Embryonic facial prominence (tissue), 1 donor: ENCODE results near the gene SEMA5B.

Experiments
- DNase-seq: peaks from one replicate; pipeline ENCODE4 v3.0.0-alpha.2; 2016; ENCODE audit errors: extremely low spot score

SEMA5B gene

DNA sequence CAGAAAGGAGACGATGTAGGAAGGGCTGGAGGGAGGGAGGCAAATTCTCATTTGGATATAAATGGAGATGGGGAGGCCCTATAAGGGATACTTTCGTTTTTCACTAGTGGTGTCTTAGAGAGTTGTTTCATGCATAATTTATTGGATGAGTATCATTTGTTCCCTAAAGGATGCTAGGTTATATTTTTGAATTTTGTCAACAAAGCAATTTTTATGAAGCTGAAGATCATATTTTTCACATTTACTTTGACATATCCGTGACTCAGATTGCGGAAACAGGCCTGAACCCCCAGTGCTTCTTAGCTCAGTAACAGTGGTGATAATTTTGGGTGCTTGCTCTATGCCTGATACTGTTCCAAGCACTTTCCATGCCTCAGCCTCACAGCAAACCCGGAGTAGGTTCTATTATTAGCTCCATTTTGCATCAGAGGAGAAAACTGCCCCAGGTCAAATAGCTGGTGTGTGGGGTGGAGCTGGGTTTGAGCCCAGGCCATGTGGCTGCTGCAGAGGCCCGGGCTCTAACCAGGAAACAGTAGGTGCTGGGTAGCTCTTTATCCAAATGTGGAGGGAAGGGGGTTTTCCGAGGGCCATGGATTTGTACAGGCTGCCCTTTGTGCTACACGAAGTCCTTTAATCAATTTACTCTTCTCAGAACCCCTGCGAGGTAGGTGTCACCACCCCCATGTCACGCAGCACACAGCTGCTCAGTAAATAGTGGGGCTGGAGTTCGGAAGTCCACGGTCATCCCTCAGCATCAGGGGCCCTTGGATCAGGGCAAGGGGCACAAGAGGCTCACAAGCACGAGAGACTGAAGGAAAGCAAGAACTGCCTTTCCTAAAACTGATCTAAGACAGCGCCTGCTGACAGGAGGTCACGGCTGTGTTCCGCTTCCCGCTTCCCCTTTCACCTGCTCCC is 133.6 kb downstream of the SEMA5B start:
- DNase-seq = no peak

DNA sequence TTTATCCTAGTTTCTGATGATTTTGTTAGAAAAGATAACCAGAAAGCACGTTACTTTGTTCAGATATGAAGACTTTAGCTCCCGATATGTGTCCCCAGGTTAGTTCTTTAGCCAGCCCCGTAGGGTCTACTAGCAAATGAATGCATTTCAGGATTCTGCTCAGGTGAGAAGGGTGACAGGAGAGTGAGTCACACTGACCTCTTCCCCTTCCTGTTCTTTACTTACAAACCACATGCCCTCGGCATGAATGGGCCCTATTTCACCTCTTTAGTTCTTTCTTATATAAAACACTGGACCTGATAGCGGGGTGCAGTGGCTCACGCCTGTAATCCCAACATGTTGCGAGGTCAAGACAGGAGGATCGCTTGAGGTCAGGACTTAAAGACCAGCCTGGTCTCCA is 134.3 kb downstream of the SEMA5B start:
- DNase-seq = no peak

DNA sequence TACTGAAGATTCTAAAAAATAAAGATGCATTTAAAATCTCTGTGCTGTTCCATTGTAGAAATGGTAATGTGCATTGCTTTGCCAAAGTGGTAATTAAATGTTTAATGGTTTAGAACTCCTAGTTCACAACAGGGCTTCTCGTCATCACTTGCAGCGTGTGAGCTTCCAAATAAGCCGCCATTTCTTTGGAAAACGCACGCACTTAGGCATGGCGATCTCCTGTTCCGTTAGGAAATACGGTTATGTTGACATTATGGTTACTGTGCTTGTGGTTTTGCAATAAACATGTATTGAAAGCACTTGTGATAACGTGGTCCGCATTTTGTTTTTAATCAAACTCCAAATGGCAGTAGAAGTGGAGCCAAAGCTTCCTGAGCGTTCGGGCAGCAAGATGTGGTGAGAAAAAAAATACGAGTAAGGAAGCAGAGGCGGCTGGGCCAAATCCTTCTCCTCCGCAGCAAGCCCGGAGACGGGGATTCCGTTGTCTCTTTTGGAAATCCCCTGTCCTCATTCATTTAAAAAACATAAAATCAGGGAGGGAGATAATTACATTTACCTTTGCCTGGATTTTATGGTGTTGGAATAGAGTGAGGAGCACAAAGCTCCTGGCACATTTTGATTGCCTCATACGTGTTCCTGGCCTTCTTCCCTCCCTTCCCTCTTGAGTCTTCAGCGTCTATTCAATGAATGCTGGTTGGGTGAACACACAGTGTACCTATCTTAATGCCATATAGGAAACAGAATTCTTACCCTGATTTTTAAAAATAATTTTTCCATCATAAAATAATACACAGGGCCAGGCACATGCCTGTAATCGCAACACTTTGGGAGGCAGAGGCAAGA is 135.2 kb downstream of the SEMA5B start:
- no peak for DNase-seq

DNA sequence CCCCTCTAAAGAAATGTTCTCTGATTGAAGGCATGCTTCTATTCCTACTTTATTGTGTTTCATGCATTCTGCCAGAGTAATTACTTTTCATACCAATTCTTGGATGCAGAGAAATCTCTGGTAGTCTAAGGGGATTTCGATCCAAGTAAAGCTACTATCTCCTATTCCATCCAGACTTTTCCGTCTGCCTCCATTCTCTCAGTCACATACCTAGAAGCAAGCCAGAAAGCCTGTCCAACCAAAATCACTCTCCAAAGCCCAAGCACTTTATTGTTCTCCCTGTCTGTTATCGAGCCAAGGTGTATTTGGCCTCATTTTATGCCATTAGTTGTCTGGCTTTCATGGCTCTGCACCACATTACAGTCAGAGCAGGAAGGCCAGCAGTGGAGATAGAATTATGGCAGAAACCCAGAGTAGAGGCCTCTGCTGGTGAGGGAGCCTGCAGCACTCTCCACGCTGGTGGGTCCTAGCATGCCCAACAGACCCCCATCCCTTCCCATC is 136.8 kb downstream of the SEMA5B start:
- DNase-seq = no peak

DNA sequence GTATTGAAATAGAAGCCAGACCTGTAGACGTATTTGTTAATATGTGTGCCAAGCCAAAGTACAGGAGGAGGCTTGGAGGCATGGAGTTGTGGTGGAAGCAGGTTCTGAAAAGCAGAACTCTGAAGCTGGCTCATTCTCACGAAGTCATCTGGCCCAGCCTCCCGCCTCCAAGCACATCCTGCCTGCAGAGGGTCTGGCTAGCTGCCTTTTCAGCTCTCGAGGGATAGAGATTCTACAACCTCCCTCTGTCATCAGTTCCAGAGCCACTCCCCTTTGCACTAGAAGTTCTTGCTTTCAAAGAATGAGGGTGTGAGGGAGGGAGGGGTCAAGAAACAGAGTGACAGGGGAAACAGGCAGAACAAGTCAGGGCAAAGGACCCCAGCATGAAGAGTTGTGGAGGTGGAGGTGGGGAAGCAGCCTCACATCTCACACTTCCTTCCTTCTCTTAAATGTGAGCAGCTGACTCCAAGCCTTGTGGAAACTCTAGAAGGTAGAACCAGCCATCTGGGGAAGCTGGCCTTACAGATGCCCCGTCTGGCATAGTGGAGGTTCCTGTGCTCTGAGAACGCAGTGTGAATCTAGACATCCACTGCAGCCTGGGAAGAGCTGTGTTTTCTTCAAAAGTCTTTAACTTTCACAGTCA is 137.4 kb downstream of the SEMA5B start:
- DNase-seq = peak; percentile 48

DNA sequence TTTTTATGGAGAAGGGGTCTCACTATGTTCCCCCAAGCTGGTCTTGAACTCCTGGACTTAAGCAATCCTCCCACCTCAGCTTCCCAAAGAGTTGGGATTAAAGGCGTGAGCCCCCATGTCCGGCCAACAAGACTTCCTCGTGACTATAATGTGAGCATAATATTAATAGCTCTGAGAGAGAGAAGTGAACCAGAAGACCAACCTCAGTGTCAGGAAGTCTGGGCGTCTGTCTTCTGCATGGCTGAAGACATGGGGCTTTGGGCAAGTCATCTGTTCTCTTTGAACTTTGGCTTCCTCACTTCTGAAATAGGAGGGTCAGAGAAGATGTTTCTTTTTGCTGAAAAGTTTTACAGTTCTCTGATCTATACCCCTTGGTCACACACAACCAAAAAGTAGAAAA is 140.6 kb downstream of the SEMA5B start:
- no peak for DNase-seq

DNA sequence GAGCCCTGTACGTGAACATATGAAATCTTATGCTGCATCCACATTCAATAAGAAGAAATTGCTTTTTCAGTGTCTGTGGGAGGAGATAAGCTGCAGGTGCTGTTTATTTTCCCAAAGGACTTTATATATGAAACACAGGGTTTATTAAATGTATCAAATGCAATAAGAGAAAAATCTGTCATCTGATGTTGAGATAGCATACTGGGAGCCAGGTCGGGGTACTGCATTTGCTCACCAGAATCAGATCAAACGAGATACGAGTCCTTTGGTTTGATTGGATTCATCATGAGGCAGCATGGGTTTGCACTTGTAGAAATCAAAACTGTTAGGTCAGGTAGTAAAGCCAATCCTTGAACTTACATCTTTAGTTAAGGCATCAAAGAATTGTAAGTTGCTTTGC is 141.3 kb downstream of the SEMA5B start:
- DNase-seq = no peak

DNA sequence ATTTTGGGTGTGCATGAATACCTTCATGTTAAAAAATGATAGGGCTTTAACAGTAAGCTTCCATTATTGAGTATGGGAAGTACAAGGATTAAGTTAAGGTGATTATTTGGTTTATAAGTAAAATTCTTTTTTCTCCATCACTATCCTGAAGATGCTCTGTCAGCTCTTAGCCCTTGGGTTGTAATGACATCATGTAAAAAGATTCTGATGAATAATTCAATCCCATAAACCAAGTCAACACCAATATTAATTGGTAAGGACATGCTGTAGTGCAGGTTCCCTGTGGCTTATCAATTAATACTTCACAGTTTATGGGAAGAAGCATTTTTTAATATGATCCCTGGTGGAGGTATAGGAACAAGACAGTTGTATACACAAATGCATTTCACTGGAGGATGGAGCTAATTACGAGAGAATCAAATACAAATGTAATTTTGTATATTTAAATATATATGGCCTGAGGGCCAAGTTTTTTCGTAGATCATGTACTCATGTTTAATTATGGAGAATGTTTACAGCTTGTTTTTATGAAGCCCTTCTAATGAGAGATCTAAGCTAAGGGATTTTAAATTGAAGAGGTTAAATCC is 145.1 kb downstream of the SEMA5B start:
- DNase-seq = no peak

DNA sequence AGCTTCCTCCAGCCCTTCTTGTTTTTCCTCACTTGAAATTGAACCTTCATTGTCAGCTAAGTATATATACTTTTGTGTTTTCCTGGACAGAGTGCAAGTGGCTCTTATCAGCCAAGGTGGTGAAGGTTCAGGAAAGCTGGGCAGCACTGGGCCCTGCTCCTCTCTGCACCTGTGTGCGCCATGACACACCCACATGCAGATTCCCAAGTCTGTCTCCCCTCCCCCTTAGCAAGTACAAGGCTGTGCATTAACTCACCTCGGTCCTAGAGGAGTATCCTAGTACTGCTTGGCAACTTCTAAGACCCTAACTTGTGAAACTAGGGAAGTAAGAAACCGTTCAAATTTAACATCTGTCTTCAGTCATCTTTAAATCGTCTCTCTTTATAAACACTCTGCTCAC is 146.9 kb downstream of the SEMA5B start:
- DNase-seq = no peak

DNA sequence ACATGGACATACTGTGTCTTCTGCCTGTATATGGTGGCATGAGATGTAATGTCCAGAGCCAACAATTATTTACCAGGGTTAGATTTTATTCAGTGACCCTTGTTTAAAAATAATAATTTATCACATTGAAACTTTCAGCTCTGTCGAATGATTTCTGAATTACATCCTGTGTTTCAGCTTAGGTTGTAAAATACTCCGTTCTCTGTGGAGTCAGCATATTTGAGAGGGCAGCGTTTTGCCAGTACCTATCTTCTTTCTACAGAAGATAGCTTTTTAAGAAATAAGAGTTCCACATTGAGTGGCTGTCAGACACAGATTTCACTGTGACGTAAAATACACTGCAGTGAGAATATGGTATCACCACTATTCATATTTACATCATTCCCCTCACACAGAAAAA is 147.4 kb downstream of the SEMA5B start:
- DNase-seq = no peak

DNA sequence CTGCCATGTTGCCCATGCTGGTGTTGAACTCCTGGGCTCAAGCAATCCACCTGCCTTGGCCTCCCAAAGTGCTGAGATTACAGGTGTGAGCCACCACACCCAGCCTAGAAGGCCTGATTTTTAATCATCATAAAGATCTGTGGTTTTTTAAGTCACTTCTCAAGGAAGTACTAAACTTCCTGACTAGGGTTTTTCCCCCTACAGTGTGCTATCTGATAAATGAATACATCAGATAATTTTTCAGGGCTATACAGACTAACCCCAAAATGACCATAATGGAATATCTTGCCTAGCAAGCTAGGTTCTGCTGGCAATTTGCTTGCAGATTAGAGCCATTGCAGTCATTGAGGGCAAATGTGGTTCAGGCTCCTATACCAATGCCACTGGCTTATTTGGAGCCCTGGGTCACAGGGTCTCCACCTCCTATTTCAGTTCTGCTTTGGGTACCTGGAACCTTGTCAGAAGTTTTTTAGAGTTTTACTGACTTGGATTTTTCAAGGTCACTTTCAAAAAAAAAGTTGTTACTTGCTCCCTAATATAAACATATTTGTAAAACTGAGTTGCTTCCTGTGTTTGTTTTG is 151.9 kb downstream of the SEMA5B start:
- DNase-seq = no peak

DNA sequence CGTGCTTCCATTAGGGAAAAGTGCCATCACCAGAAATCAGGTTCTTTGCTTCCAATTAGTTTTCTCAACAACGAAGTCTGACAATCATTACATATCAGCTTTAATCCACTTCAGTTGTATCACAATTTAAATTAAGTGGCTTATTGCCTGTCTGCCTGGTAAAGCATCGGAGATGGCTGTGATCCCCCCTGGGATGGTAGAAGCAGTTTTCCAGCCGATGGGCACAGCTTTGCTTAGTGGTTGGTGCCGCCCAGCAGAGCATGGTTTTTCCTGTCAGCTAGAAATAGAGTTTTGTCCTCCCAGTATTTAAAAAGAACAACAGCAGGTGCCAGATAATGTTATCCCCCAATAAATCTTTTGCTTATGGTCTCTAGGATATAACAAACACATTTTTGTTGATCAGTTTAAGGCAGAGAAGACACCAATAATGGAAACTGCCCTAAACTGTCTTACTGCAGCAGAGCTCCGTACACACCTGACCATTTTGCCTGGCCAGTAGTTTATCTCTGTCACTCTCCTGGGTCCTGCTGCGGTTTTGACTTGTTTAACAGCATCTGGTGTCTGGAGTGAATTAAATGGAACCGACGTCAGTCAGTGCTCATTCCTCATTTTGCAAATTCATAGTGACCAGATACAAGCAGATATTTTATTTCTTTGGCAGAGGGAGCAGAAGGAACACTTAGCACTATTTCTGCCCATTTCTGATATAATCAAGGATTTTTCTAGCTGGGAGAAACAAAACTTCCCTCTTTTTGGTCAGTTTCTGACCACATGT is 153.6 kb downstream of the SEMA5B start:
- DNase-seq = no peak

DNA sequence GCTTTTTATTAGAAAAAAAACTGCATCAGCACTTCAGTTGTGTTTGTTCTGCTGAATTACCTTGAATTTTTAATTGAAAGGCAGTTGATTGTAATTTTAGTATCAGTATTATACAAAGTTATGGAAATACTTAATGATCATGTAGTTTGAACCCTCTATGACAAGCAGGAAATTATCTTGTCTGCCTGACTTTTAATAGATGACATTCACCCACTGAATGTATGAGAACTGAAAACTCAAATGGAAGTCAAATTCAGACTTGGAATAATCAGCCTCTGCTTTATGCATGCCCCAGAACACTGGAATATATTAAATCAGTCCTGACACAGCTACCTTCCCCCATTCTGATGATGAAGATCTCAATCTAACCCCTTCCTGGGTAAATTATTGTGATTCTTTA is 159.2 kb downstream of the SEMA5B start:
- DNase-seq = no peak

DNA sequence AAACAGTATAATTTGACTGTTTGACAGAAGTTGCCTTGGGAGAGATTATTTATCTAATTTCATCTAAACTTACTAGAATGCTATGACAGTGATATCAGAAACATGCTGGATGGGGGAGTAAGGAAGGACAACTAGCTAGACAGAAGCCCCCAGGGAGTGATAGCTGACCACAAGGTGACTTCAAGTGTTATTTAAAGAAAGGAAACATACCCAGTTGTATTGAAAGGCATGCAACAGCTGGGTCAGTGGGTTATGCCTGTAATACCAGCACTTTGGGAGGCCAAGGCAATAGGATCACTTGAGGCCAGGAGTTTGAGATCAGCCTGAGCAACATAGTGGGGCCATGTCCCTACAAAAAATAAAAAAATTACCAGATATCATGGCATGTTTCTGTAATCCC is 163.1 kb downstream of the SEMA5B start:
- DNase-seq = no peak

DNA sequence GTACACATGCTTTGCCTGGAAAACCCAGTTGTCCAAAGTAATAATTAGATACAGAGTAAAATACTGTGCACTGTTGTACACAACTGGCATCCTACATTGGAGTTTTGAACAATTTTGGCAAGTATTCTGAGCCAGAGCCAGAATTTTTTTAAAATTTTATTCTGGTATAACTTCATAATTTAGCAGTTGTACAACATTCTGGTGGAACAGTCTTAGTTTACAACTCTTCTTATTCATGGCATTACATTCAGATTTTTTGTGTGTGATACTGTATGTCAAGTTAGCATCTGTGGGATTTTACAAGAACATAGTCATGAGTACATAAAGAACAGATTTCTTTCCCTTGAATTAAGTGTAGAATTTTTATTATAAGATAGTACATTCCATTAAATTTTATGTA is 165.2 kb downstream of the SEMA5B start:
- DNase-seq = no peak
